HepG2 (cell line): ENCODE data around the gene PRDX3. TPM values are rescaled to one million over a fixed set of nuclear protein-coding genes. Genes with fewer than 3 reads are reported as not detected.

Experiments
- FOXP1 ChIP-seq, 2 experiments: fragments of 450-650 bp in 1 of 2; IDR thresholded peaks; 2 replicates each; pipeline ENCODE4 v1.6.1; 2017 to 2018; ENCODE audit warnings: antibody characterized with exemption in 1 of 2
- SOX13 ChIP-seq, 3 experiments: fragments of 450-650 bp in 1 of 3; sonication (generic) in 1 of 3; formaldehyde crosslinking in 1 of 3; IDR thresholded peaks in 2 of 3; conservative IDR thresholded peaks in 1 of 3; 2 replicates each; pipeline versions ENCODE4 v1.5.0 to v1.6.1; 2016 to 2020; ENCODE audit warnings: antibody characterized with exemption in 1 of 3, mild to moderate bottlenecking in 1 of 3, missing compliant biosample characterization in 1 of 3, missing genetic modification reagents in 1 of 3, moderate library complexity in 1 of 3
- ZBTB20 ChIP-seq: sonication (generic); formaldehyde crosslinking; IDR thresholded peaks from 2 replicates; pipeline ENCODE4 v1.8.1; 2023; ENCODE audit warnings: missing genetic modification reagents, low read depth, mild to moderate bottlenecking, borderline replicate concordance
- ZFX ChIP-seq: sonication (generic); formaldehyde crosslinking; IDR thresholded peaks from 2 replicates; pipeline ENCODE4 v1.4.0; 2020; ENCODE audit warnings: mild to moderate bottlenecking, low read depth, missing genetic modification reagents, moderate library complexity
- polyA plus RNA-seq, 8 experiments: library from polyadenylated mRNA; depleted of rRNA in 3 of 8; stranded (reverse) in 7 of 8; unstranded in 1 of 8; fragments of >200 nt; fragmentation: Illumina TruSeq in 4 of 8; extraction: Trizol in 4 of 8; gene quantifications; 2 replicates each; pipeline versions ENCODE4 v1.2.1 to v1.2.3, GENCODE V29; 2011 to 2016; ENCODE audit warnings: low read depth in 4 of 8, missing spikeins in 1 of 8, mixed read lengths in 1 of 8; ENCODE audit not compliant: insufficient read depth in 1 of 8
- total RNA-seq, 5 experiments: library from RNA; depleted of rRNA; stranded (reverse); fragments of >200 nt; fragmentation: Illumina TruSeq; extraction: Trizol; gene quantifications; 2 replicates each; pipeline ENCODE4 v1.2.3, GENCODE V29; 2016; ENCODE audit warnings: low read depth in 1 of 5
- TF ChIP-seq, protein P1 (sequence below): sonication (generic); formaldehyde crosslinking; conservative IDR thresholded peaks from 2 replicates; pipeline ENCODE4 v1.4.0; 2020; ENCODE audit warnings: missing genetic modification reagents
- TF ChIP-seq, protein P2 (sequence below): sonication (generic); formaldehyde crosslinking; IDR thresholded peaks from 2 replicates; pipeline ENCODE4 v1.5.1; 2020; ENCODE audit warnings: mild to moderate bottlenecking, missing genetic modification reagents, moderate library complexity

PRDX3 gene
- total and polyA plus RNA-seq, 2 of the 13 experiments (the other 11 are each of a cell fraction or from before 2014, with no cell fraction given): 407 to 565 TPM

DNA sequence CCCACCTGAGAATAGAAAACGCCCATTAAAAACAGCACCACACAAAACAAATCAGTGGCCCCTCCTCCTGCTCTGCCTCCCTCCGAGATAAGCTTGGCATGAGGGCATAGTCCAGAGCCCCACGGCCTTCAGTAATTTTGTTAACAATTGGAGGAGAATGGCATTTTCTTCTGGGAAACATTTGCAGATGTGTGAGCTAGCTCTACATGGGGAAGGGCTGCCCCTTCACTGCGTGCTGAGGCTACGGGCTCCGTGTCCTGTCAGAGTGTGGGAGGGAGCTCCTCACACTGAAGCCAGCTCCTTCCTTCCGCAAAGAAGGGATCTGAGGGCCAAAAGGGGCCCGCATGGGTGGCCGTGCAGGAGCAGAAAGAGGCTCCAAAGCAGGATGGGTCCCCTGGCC, 43.9 kb upstream of the PRDX3 start (continued):
- TF ChIP-seq, protein P1, sequence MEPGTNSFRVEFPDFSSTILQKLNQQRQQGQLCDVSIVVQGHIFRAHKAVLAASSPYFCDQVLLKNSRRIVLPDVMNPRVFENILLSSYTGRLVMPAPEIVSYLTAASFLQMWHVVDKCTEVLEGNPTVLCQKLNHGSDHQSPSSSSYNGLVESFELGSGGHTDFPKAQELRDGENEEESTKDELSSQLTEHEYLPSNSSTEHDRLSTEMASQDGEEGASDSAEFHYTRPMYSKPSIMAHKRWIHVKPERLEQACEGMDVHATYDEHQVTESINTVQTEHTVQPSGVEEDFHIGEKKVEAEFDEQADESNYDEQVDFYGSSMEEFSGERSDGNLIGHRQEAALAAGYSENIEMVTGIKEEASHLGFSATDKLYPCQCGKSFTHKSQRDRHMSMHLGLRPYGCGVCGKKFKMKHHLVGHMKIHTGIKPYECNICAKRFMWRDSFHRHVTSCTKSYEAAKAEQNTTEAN: no peak
- peak; percentile 17; the same call in 1 of the 2 replicates for TF ChIP-seq ZFX (CRISPR knock-in tag)
- 0 out of 2 replicates have a peak, but pooled peaks have one; percentile 55 for TF ChIP-seq ZBTB20
- TF ChIP-seq, protein P2, sequence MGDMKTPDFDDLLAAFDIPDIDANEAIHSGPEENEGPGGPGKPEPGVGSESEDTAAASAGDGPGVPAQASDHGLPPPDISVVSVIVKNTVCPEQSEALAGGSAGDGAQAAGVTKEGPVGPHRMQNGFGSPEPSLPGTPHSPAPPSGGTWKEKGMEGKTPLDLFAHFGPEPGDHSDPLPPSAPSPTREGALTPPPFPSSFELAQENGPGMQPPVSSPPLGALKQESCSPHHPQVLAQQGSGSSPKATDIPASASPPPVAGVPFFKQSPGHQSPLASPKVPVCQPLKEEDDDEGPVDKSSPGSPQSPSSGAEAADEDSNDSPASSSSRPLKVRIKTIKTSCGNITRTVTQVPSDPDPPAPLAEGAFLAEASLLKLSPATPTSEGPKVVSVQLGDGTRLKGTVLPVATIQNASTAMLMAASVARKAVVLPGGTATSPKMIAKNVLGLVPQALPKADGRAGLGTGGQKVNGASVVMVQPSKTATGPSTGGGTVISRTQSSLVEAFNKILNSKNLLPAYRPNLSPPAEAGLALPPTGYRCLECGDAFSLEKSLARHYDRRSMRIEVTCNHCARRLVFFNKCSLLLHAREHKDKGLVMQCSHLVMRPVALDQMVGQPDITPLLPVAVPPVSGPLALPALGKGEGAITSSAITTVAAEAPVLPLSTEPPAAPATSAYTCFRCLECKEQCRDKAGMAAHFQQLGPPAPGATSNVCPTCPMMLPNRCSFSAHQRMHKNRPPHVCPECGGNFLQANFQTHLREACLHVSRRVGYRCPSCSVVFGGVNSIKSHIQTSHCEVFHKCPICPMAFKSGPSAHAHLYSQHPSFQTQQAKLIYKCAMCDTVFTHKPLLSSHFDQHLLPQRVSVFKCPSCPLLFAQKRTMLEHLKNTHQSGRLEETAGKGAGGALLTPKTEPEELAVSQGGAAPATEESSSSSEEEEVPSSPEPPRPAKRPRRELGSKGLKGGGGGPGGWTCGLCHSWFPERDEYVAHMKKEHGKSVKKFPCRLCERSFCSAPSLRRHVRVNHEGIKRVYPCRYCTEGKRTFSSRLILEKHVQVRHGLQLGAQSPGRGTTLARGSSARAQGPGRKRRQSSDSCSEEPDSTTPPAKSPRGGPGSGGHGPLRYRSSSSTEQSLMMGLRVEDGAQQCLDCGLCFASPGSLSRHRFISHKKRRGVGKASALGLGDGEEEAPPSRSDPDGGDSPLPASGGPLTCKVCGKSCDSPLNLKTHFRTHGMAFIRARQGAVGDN: peak; percentile 69
- no peak for TF ChIP-seq FOXP1 (IDR thresholded peaks at IDR 0.05)
- TF ChIP-seq FOXP1 (CRISPR knock-in tag; IDR thresholded peaks at IDR 0.05): 0 out of 2 replicates have a peak, but pooled peaks have one; percentile 18
- no peak for TF ChIP-seq SOX13 (IDR thresholded peaks at IDR 0.05)
- TF ChIP-seq SOX13 (CRISPR knock-in tag; conservative IDR thresholded peaks at IDR 0.05 in 1 of 2, IDR thresholded peaks at IDR 0.05 in 1 of 2): peak in 1 of 2 experiments; percentile 78; a peak in 2 of 4 replicates
